Measurements from ENCODE around the gene PLA2G1B. TPM values are rescaled to one million over a fixed set of nuclear protein-coding genes. Genes with fewer than 3 reads are reported as not detected.

PLA2G1B gene
- total RNA-seq, 4 donors from 2014 or later, result not detected

DNA sequence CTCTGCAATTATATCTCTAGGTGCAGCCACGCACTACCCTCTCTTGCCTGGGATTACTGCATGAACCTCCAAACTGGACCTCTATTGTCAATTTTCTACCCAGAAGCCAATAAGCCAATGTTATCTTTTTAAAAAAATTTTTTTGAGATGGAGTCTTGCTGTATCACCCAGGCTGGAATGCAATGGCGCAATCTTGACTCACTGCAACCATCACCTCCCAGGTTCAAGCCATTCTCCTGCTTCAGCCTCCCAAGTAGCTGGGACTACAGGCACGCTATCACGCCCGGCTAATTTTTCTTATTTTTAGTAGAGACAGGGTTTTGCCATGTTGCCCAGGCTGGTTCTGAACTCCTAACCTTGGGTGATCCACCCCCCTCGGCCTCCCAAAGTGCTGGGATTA lies 50.8 kb downstream of the PLA2G1B start:
- no peak overlapping the region for H3K4me3 ChIP-seq
- no peaks in the 10 kb centered on the region for H3K36me3 ChIP-seq
- H3K4me1 ChIP-seq, result no peaks in the 10 kb centered on the region
- intact Hi-C loops (cut with DNase I; ENCODE audit: low total_unique reads) (no loop called here), in situ Hi-C loops (cut with MboI; ENCODE audit: low pct_ligation_motif_present in 1 of 4, low pct_unique_long_range_greater_than_20kb in 1 of 4, low sequenced_read_pairs in 3 of 4) (no loop called here)
- H3K27me3 ChIP-seq, result no peaks in the 10 kb centered on the region
- DNase-seq, result no peak
- H3K9me3 ChIP-seq, result no peaks in the 10 kb centered on the region
- TF ChIP-seq EP300 (IDR thresholded peaks at IDR 0.05; ENCODE audit: low read depth) (no peak), POLR2AphosphoS5 (IDR thresholded peaks at IDR 0.05) (no peak), POLR2A (IDR thresholded peaks at IDR 0.05) (no peak)
- TF ChIP-seq, protein P1, sequence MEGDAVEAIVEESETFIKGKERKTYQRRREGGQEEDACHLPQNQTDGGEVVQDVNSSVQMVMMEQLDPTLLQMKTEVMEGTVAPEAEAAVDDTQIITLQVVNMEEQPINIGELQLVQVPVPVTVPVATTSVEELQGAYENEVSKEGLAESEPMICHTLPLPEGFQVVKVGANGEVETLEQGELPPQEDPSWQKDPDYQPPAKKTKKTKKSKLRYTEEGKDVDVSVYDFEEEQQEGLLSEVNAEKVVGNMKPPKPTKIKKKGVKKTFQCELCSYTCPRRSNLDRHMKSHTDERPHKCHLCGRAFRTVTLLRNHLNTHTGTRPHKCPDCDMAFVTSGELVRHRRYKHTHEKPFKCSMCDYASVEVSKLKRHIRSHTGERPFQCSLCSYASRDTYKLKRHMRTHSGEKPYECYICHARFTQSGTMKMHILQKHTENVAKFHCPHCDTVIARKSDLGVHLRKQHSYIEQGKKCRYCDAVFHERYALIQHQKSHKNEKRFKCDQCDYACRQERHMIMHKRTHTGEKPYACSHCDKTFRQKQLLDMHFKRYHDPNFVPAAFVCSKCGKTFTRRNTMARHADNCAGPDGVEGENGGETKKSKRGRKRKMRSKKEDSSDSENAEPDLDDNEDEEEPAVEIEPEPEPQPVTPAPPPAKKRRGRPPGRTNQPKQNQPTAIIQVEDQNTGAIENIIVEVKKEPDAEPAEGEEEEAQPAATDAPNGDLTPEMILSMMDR (IDR thresholded peaks at IDR 0.05), result no peak
- WGBS, 2 donors (ENCODE audit: low coverage in 1 of 2), result 89 to 92% methylated on average over 4 to 6 of the region's 6 CpGs
- no peak overlapping the region for H3K27ac ChIP-seq

Small RNA genes within 50 kb of the gene (small RNA-seq; reads per million reads assigned to genes)
- gene RNU4-1 (867 to 4,819 (median 2,812) reads per million in 4 donors), gene RNU4-2 (844 to 2,301 (median 1,261) reads per million in 4 donors), gene RNU6-1088P (0 reads per million in 4 donors)

Other genes starting within 250 kb of the PLA2G1B start
- gene RAB35, start 211.0 kb downstream of the PLA2G1B start, total RNA-seq, result 10 to 100 TPM; 16.9 to 26.2 (median 22.2) TPM
- gene GCN1, start 133.1 kb downstream of the PLA2G1B start, total RNA-seq, result 100 to 1,000 TPM in 2 of 4 donors, 10 to 100 TPM in 2; 70.0 to 141 (median 107) TPM
- gene RPLP0, start 126.7 kb downstream of the PLA2G1B start, total RNA-seq, result 1,000 to 10,000 TPM in 3 of 4 donors, 100 to 1,000 TPM in 1; 660 to 2,105 (median 1,778) TPM
- 100 to 1,000 TPM; 101 to 328 (median 198) TPM for gene PXN, start 62.0 kb downstream of the PLA2G1B start, total RNA-seq
- under 1 TPM; under 0.01 TPM for gene RNU4-2, start 35.9 kb downstream of the PLA2G1B start, total RNA-seq
- gene RNU4-1, start 34.5 kb downstream of the PLA2G1B start, total RNA-seq, result under 1 TPM in 3 of 4 donors, not detected in 1; under 0.01 TPM
- 1 to 10 TPM in 1 of 4 donors, under 1 TPM in 1, not detected in 2; 0.95 to 1.9 TPM for gene SIRT4, start 25.5 kb downstream of the PLA2G1B start, total RNA-seq
- 1 to 10 TPM in 1 of 4 donors, under 1 TPM in 1, not detected in 2; 0.82 to 7.5 TPM for gene MSI1, start 41.4 kb upstream of the PLA2G1B start, total RNA-seq
- 1,000 to 10,000 TPM in 2 of 4 donors, 100 to 1,000 TPM in 2; 469 to 1,865 (median 1,048) TPM for gene COX6A1, start 110.3 kb upstream of the PLA2G1B start, total RNA-seq
- 10 to 100 TPM in 3 of 4 donors, 1 to 10 TPM in 1; 7.2 to 20.9 (median 11.9) TPM for gene TRIAP1, start 118.6 kb upstream of the PLA2G1B start, total RNA-seq
- gene GATC, start 118.7 kb upstream of the PLA2G1B start, total RNA-seq, result 10 to 100 TPM; 15.5 to 21.6 (median 19.2) TPM
- 10 to 100 TPM; 33.7 to 93.8 (median 64.5) TPM for gene SRSF9, start 142.0 kb upstream of the PLA2G1B start, total RNA-seq
- 100 to 1,000 TPM in 3 of 4 donors, 10 to 100 TPM in 1; 60.5 to 291 (median 190) TPM for gene DYNLL1, start 168.3 kb upstream of the PLA2G1B start, total RNA-seq
- 10 to 100 TPM; 20.9 to 34.9 (median 31.9) TPM for gene COQ5, start 201.4 kb upstream of the PLA2G1B start, total RNA-seq
- 100 to 1,000 TPM; 204 to 317 (median 213) TPM for gene RNF10, start 206.6 kb upstream of the PLA2G1B start, total RNA-seq

Data from transverse colon (tissue), 4 donors.